Smooth muscle cell (in vitro differentiated cells): Measurements from ENCODE around the gene COL15A1. TPM values are rescaled to one million over a fixed set of nuclear protein-coding genes. Genes with fewer than 3 reads are reported as not detected.
A peak's percentile ranks its signal among the peaks of the same experiment; 100 is the strongest.

ENCODE experiments used
- DNase-seq: peaks from one replicate; lab custom pipeline; 2025; ENCODE audit not compliant: unreplicated experiment; lab: John Stamatoyannopoulos, UW
- H2AFZ ChIP-seq: fragments of 200-600 bp; sonication (generic); 2 replicates; pipeline ENCODE4 v1.6.0; 2016; ENCODE audit warnings: antibody characterized with exemption, low read depth, mild to moderate bottlenecking
- H3F3A ChIP-seq: fragments of 200-600 bp; sonication (generic); 2 replicates; pipeline ENCODE4 v1.6.0; 2017; ENCODE audit warnings: antibody characterized with exemption, low read depth
- H3K27ac ChIP-seq: fragments of 200-600 bp; sonication (generic); 2 replicates; pipeline ENCODE4 v1.5.1; 2016; ENCODE audit warnings: low read depth, mild to moderate bottlenecking
- H3K27me3 ChIP-seq: fragments of 200-600 bp; sonication (generic); 2 replicates; pipeline ENCODE4 v1.6.1; 2016; ENCODE audit warnings: low read depth, mild to moderate bottlenecking
- H3K36me3 ChIP-seq: fragments of 200-600 bp; sonication (generic); 2 replicates; pipeline ENCODE4 v1.5.1; 2016; ENCODE audit warnings: low read depth
- H3K4me1 ChIP-seq: fragments of 200-600 bp; sonication (generic); 2 replicates; pipeline ENCODE4 v1.5.1; 2016; ENCODE audit warnings: low read depth
- H3K4me2 ChIP-seq: fragments of 200-600 bp; sonication (generic); 2 replicates; pipeline ENCODE4 v1.6.0; 2016; ENCODE audit warnings: mild to moderate bottlenecking
- H3K4me3 ChIP-seq: fragments of 200-600 bp; sonication (generic); 2 replicates; pipeline ENCODE4 v1.5.1; 2016; ENCODE audit warnings: mild to moderate bottlenecking
- H3K79me2 ChIP-seq: fragments of 200-600 bp; sonication (generic); 2 replicates; pipeline ENCODE4 v1.6.0; 2016; ENCODE audit warnings: low read depth, mild to moderate bottlenecking
- H3K9ac ChIP-seq: fragments of 200-600 bp; sonication (generic); 2 replicates; pipeline ENCODE4 v1.6.0; 2016; ENCODE audit warnings: low read depth
- H3K9me3 ChIP-seq: fragments of 200-600 bp; sonication (generic); replicated peaks from 2 replicates; pipeline ENCODE4 v1.5.1; 2016; ENCODE audit warnings: low read depth
- H4K20me1 ChIP-seq: fragments of 200-600 bp; sonication (generic); 2 replicates; pipeline ENCODE4 v1.6.0; 2016; ENCODE audit warnings: low read depth
- WGBS: methylation state at CpG from one replicate; pipeline ENCODE4 v1.1.7; 2016; ENCODE audit warnings: low lambda C conversion rate; 5-methylcytosine and 5-hydroxymethylcytosine counted together
- polyA plus RNA-seq: library from polyadenylated mRNA; unstranded; fragments of >200 nt; fragmentation: Nextera tagmentation; extraction: Ambion mirVana; gene quantifications from 2 replicates; pipeline ENCODE4 v1.2.1, GENCODE V29; 2016
- total RNA-seq: library from RNA; depleted of rRNA; stranded (reverse); fragments of >200 nt; gene quantifications from 2 replicates; pipeline ENCODE4 v1.2.3, GENCODE V29; 2014
- TF ChIP-seq, protein P1 (sequence below): fragments of 200-600 bp; sonication (generic); IDR thresholded peaks from 2 replicates; pipeline ENCODE4 v1.5.1; 2017; ENCODE audit warnings: borderline replicate concordance, mild to moderate bottlenecking, antibody characterized with exemption; ENCODE audit not compliant: insufficient read depth, poor library complexity, severe bottlenecking

COL15A1 gene
- total and polyA plus RNA-seq, 2 experiments from 2014 or later, result 222 to 293 TPM

DNA sequence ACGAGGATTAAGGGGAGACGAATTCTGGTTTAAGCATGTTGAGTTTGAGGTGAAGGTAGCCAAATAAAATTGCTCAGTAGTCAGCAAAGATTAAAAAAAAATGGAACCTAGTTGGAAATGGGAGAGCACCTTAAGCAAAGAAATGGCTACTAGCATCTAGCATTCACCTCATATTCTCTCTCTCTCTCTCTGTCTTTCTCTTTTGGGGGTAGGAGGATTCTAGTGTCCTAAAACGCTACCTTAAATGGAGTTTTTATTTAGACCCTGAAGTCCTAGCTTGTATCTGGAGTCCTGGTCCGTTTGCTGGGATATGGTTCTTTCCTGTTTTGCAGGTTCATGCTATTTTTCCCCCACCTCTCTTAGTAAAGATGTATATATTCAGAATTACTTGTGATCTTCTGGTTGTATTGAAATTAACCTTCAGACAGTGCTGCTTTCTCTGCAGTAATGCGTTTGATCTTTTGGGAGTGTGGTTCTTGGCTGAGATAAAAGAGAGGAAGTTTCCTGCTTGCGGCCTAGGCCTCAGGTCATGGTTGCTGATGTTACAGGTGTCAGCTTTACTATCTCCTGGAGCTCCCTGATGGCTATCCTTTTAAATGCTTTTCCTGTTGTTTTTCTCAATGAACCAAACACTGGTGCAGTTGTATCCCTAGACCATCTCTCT lies 169.2 kb downstream of the COL15A1 start:
- H3K9ac ChIP-seq, result no peak overlapping the region
- peak overlapping the region; percentile 26 for H3K27ac ChIP-seq
- H3F3A ChIP-seq, result peaks cover 24% of the 10 kb centered on the region
- no peaks in the 10 kb centered on the region for H3K36me3 ChIP-seq
- WGBS, result 64% methylated on average over 6 of the region's 6 CpGs
- no peaks in the 10 kb centered on the region for H3K27me3 ChIP-seq
- H3K9me3 ChIP-seq, result no peaks in the 10 kb centered on the region
- H3K4me3 ChIP-seq, result no peak overlapping the region
- no peak for DNase-seq
- H3K79me2 ChIP-seq, result peaks cover 100% of the 10 kb centered on the region
- peaks cover 61% of the 10 kb centered on the region for H3K4me1 ChIP-seq
- no peak overlapping the region for H2AFZ ChIP-seq
- TF ChIP-seq, protein P1, sequence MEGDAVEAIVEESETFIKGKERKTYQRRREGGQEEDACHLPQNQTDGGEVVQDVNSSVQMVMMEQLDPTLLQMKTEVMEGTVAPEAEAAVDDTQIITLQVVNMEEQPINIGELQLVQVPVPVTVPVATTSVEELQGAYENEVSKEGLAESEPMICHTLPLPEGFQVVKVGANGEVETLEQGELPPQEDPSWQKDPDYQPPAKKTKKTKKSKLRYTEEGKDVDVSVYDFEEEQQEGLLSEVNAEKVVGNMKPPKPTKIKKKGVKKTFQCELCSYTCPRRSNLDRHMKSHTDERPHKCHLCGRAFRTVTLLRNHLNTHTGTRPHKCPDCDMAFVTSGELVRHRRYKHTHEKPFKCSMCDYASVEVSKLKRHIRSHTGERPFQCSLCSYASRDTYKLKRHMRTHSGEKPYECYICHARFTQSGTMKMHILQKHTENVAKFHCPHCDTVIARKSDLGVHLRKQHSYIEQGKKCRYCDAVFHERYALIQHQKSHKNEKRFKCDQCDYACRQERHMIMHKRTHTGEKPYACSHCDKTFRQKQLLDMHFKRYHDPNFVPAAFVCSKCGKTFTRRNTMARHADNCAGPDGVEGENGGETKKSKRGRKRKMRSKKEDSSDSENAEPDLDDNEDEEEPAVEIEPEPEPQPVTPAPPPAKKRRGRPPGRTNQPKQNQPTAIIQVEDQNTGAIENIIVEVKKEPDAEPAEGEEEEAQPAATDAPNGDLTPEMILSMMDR, result no peak
- H4K20me1 ChIP-seq, result peaks cover 100% of the 10 kb centered on the region
- peak overlapping the region; percentile 74 for H3K4me2 ChIP-seq

DNA sequence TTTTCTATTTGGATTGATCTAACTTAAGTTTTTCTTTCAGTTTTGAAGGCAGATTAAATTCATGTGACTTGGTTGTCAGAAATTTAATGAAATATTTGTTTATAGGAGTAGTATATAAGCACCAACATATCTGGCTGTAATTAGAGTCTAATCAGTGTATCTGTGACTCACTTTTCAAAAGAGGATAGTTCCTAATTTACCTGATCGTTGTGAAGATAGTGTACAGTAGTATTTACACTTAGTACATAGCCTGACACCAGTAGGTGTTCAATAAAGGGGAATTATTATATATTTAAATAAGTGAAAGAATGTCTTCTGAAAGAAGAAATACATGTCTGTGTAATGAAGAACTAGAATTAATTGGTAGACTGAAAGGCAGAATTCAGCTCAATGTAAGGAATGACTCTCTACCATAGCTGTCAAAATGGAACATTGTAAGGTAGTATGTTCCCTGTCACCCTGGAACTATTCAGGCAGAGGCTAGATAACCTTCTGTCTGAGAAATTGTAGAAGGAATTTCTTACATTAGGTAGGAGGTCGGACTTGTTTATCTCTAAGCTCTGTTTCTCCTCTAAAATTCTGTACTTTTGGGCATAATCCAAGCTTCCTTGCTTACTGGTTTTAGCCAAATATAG lies 169.8 kb downstream of the COL15A1 start:
- H3K4me3 ChIP-seq, result no peak overlapping the region
- no peaks in the 10 kb centered on the region for H3K9me3 ChIP-seq
- WGBS, result 61% methylated on average over 2 of the region's 2 CpGs
- no peak for DNase-seq
- H3K27ac ChIP-seq, result peak overlapping the region; percentile 26
- H4K20me1 ChIP-seq, result peaks cover 100% of the 10 kb centered on the region
- peaks cover 100% of the 10 kb centered on the region for H3K79me2 ChIP-seq
- no peak overlapping the region for H2AFZ ChIP-seq
- no peaks in the 10 kb centered on the region for H3K27me3 ChIP-seq
- H3K36me3 ChIP-seq, result no peaks in the 10 kb centered on the region
- H3K9ac ChIP-seq, result no peak overlapping the region
- H3K4me1 ChIP-seq, result peaks cover 54% of the 10 kb centered on the region
- peaks cover 24% of the 10 kb centered on the region for H3F3A ChIP-seq
- TF ChIP-seq, protein P1, result no peak
- H3K4me2 ChIP-seq, result peak overlapping the region; percentile 74

DNA sequence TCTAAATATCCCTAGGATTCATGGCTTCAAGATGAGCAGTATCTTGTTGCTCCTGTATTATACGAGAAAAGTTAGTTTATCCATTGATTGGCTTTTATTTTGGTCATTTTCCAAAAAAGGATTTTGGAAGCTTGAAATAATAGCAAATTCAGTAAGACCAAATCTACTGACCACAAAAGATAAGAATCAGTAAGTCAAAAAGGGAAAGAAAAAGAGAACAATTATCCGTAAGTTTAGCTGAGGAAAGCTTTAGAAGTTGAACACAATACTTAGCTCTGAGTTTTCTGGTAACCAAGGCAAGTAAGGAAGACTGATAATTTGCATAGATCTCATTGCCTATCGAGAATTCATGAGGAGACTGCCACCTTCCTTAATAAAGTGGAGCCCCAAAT lies 170.3 kb downstream of the COL15A1 start:
- H3K27ac ChIP-seq, result peak overlapping the region; percentile 26
- TF ChIP-seq, protein P1, result no peak
- H3K4me1 ChIP-seq, result peaks cover 49% of the 10 kb centered on the region
- no peak overlapping the region for H2AFZ ChIP-seq
- H3K36me3 ChIP-seq, result no peaks in the 10 kb centered on the region
- peaks cover 100% of the 10 kb centered on the region for H4K20me1 ChIP-seq
- H3K9ac ChIP-seq, result no peak overlapping the region
- peak overlapping the region; percentile 74 for H3K4me2 ChIP-seq
- H3K4me3 ChIP-seq, result no peak overlapping the region
- H3K9me3 ChIP-seq, result no peaks in the 10 kb centered on the region
- peaks cover 100% of the 10 kb centered on the region for H3K79me2 ChIP-seq
- peaks cover 24% of the 10 kb centered on the region for H3F3A ChIP-seq
- DNase-seq, result no peak
- WGBS, result 72% methylated on average over 3 of the region's 3 CpGs
- no peaks in the 10 kb centered on the region for H3K27me3 ChIP-seq
